Stimulated activated CD4-positive, alpha-beta T cell treated with anti-CD3 and anti-CD28 coated beads, Interleukin-15, amount 100 ng/mL, for 48 hours (primary cell): ENCODE results near the gene NCOA7.
"Not testable (repeated sequence)": the region's sequence is repeated elsewhere in the genome, so short reads cannot be mapped to it uniquely, and the experiment has no call there.

Experiments
- DNase-seq, 2 donors: peaks; one replicate each; pipeline ENCODE4 v3.0.0-alpha.2; 2020; ENCODE audit warnings: low read depth in 2 of 2

NCOA7 gene

DNA sequence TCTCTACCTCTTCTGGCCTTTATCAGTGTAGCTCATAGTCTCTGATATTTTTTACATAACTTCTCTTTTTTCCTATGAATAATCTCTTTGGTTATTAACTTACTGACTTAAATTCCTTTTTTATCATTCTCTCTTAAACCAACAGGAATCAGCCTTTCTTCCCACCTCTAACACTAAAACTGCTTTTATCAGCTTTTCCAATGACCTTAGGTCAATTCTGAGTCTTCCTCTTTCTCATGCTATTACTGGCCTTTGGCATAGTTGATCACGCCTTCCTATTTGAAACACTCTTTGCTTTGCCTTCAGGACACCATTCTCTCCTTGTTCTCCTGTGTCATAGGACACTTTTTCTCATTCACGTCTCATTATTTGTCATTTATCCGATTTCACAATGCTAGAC is 157.7 kb downstream of the NCOA7 start:
- DNase-seq = no peak

- no peak for DNase-seq
Observed at GRCh38 chr6:125949069-125949468, 158.3 kb downstream of the NCOA7 start.

GRCh38 chr6:125950293-125950692 is 159.5 kb downstream of the NCOA7 start:
- DNase-seq = no peak

DNA sequence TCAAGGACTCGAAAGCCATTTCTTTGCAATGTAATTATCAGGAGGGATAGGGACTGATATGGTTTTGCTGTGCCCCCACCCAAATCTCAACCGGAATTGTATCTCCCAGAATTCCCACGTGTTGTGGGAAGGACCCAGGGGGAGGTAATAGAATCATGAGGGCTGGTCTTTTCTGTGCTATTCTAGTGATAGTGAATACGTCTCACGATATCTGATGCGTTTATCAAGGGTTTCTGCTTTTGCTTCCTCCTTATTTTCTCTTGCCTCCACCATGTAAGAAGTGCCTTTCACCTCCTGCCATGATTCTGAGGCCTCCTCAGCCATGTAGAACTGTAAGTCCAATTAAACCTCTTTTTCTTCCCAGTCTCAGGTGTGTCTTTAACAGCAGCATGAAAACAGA is 160.0 kb downstream of the NCOA7 start:
- DNase-seq = not testable (repeated sequence)

DNA sequence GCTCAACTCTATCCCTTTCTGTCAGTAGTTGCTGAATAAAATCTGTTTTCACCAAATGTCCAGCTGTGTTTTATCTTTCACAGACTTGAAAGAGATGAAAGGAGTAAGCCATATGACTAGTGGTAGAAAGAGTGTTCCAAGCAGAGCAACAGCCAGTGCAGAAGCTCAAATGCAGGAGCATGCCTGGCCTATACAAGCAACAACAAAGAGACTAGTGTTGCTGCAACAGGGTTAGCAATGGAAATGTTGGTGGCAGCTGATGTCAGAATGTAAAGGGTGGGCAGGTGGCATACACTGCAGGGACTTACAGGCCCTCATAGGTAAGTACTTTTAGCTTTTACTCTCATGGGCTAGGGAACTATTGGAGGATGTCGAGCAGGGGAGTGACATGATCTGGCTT is 160.6 kb downstream of the NCOA7 start:
- DNase-seq = no peak

DNA sequence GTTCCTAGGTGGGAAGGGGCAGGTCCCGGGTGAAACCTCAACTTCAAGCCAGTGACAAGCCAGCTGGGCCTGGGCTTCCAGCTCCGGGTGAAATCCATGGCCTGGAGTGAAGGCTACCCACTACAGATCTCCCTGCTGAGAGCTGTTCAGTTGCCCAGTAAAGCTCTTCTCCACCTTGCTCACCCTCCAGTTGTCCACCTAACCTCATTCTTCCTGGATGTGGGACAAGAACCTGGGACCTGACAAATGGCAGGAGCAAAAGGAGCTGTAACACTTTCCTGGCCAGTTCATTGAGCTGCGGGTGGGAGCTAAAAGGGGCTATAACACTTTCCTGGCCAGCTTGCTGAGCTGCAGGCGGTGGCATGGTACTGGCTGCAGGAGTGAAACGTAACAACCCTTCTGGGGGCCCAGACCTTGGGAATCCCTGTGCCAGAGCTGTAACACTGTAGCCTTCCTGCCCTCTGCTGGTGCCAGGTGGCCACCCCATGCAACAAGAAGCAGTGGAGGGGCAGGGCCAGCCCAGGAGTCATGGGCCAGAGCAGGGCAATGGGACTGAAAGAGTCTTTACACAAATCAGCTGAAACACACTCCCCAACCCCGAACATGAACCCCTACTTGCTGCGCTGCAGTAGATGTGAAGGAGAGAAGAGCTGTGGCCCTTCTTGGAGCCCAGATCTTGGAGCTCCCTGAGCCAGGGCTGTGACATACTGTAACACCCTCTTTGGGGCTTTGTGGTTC is 162.2 kb downstream of the NCOA7 start:
- DNase-seq = peak; percentile 4 to 14

DNA sequence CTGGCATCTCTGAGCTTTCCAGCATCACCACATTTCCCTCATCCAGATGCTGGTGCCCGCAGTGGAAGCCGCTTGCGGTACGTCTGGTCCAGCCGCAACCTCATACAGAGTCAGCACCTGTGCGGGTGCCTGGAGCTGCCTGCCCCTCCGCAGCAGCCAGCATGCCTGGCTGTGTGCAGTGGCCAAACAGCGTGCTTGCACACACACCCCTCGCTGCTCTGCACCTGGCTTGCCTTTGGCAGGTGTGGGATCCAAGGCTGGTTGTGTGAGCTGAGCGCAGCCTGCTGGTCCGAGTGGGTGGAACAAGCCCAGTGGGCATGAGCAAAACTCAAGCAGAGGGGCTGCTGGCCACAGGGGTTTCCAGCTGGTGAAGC is 162.7 kb downstream of the NCOA7 start:
- no peak for DNase-seq

DNA sequence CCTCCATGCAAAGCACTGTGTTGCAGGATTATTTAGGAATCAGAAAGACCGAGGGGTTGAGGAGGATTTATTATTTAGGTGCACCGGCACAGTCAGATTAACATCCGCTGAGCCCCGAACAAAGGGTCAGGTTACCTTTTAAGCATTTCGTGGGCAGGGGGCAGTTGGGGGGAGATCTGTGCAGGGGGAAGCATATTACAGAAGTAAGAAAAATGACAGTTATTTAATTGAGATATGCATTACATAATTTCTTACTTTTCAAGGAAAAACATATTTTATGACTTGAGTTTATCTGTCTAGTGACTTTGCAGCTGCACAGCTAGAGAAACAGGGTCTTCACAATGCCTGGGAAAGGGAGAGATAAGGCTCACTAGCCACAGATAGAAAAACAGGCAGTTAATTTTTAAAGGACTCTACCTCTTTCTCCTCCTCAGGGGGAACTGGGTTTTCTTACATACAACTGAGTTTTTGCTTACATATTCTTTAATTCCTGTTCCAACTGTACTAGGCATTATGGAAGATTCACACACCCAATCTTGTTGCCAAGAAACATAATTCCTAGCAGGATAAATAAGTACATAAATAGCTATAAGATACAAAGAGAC is 164.1 kb downstream of the NCOA7 start:
- DNase-seq = no peak

DNA sequence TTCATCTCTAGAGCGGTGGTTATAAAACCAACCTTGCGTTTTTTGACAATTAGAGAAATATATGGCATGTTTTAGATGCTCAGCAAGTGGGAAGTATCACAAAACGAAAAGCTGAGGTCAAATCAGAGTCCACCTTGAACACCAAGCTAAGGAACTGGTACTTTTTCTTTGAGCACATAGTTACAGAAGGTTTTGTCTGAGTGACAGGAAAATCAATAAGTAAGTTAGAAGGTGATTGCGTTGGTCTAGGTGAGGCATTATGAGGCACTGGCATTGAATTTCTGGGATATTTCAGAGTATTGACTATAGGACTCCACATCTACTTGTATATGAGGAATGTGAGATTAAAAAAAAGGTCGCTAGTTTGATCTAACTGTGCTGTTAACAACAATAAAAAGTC is 165.2 kb downstream of the NCOA7 start:
- no peak for DNase-seq

DNA sequence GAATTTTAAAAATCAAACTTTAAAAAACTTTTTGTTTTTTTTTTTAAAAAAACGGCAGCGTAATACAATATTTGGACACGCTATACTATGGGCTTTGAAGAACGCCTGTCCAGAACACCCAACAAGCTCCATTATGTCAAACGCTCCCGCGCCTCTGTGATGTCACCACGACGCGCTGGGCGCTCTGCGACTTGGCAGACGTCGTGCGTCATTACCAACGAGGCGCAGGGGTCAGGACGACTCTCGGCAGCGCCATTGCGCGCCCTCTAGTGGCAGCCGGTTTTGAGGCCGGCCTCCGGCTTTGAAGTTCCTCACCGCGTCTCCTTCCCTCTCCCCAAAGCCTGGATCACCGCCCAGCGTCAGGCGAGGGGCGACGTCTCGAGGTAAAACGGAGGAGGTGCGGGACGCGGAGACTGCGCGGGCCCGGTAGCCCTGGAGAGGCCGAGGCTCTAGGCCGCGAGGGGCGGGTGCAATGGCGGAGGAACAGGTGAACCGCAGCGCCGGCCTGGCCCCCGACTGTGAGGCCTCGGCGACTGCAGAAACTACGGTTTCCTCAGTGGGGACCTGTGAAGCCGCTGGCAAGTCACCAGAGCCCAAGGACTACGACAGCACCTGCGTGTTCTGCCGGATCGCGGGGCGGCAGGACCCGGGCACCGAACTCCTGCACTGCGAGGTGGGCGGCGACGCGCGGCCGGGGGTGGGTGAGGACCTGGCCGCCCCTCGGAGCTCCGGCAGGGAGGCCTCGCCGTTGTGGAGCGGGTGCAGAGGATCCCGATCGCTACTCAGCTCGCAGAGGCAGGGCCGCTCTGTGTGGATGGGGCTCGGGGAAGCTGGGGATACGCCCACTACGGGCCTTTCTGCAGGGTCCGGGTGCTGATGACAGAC is 166.0 kb downstream of the NCOA7 start, which contains the start of gene HINT3:
Gene HINT3 (plus strand): TSS at position 265 of the 885 bp plus-strand sequence. CDS start 208 bp downstream, at position 473.
- peak; percentile 97 for DNase-seq

- no peak for DNase-seq
Observed at GRCh38 chr6:125957391-125957693, 166.6 kb downstream of the NCOA7 start.

DNA sequence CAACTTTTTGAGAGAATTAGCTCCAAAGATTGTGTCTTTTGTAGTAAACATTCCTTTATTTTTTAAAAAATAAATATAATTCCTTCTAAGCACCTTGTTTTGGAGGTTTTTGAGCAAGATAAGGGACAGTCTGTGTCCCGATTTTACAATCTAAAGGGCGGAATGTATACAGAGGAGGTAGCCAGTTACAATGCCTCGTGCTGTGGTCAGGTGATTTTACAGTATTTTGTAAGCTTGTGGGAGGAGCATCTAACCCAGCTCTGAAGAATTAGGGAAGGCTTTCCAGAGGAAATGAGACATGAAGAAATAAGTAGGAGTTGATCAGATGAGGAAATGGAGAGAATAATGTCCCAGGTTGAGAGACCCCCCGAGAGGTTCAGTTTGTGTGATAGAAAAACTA is 167.1 kb downstream of the NCOA7 start:
- no peak for DNase-seq

GRCh38 chr6:125959041-125959440 is 168.3 kb downstream of the NCOA7 start:
- DNase-seq = no peak

GRCh38 chr6:125961117-125961516 is 170.4 kb downstream of the NCOA7 start:
- no peak for DNase-seq

- no peak for DNase-seq
Observed at GRCh38 chr6:125962900-125963497, 172.2 kb downstream of the NCOA7 start.

DNA sequence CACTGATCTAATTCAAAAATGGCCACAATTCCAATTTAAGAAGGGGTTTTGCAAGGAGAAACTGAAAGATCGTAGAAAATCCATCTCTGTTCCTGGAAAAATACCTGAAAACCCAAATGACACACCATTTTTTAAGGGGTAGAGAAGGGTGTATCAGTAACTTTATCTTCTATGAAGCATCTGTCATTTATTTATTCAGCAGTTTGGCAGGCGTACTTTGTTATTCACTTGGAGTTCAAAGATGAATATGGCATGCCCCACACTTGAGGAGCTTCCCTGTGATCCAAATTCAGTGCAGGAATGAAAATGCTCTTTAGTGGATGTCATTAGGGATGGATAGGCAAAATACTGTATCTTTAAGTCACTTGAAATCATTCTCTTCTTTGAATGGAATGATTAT is 173.1 kb downstream of the NCOA7 start:
- DNase-seq = no peak

GRCh38 chr6:125966569-125966968 is 175.8 kb downstream of the NCOA7 start:
- no peak for DNase-seq

GRCh38 chr6:125968493-125968892 is 177.7 kb downstream of the NCOA7 start:
- no peak for DNase-seq

DNA sequence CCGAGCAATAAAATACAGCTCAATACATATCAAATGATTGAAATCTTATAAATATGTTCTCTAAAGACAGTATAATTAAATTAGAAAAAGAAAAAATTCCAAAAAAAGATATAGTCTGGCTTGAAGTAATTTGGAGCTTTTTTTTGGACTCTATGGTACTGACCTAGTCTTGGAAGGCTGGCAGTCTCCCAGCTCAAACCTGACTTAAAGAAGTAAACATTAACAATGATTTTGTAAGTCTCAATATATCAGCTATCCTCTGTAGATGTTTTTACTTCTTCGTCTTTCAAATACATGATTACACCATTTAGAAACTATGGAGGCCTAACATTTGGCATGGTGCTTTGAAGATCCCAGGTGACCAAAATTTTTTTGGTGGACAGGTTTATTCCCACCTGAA is 180.0 kb downstream of the NCOA7 start:
- no peak for DNase-seq

- not testable (repeated sequence) for DNase-seq
Observed at GRCh38 chr6:125972478-125972877, 181.7 kb downstream of the NCOA7 start.

DNA sequence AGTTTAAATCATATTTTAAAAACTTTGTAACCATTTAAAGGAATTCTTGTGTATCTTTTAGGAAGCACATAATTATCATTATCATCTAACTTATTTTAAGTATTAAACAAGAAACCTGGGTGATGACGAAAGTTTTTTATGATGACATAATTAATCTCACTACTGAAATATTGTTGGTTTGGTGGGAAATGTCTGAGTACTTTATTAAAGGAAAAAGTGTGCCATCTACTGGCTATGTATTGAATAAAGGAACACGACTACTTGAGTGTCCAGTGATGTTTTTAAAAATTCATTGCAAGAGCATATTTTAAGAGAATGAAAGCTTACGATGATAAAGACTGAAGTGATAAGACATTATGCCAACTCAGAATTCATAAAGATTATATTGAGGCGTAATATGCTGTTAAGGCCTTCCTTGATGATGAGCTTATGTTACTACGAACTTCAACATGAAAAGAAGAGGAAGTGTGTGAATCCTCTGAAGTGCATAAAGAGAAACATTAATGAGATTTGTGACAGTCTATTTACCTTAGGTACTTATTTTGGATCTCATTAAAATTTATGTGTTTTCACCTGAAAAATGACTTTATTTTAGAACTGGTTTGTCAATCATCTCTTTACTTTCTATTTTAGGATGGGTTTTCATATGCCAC is 183.6 kb downstream of the NCOA7 start:
- DNase-seq = no peak

DNA sequence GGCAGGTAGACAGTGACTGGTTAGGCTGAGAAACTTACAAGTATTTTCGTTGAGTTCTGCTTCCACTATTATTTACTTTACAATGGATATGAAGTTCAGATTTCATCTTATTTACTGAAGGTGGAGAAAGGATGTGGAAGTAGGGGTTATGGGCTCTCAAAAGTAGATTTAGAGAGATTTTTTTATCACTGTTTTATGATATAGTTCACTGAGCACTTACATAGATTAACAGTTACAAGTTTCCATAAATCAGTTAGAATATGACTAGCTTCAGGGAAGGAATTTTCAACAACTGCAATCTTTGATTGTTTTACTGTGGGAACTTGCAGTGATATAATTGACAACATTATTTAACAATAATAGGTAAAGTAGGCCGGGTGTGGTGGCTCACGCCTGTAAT is 188.3 kb downstream of the NCOA7 start:
- no peak for DNase-seq
